ENCODE measurements around the gene TMEM30A. TPM values are rescaled to one million over a fixed set of nuclear protein-coding genes. Genes with fewer than 3 reads are reported as not detected.

TMEM30A gene
- total and polyA plus RNA-seq, 12 donors = 28.7 to 68.0 (median 51.0) TPM

DNA sequence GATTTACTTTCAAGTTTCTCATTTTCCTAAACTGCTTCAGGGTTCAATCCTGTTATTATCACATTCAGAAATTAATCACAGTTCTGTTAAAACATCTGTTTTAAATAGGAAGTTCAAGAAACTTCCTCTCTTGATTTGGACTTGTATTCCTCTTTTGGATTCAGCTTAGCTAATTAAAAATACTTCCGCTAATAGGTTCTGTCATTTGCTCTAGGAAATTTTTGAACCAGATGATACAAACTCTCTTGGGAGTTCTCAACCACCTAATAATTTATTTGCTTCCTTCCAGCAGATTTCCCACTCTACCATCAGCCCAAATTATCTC lies 15.9 kb upstream of the TMEM30A start:
- ATAC-seq = peak in 1 of 8 donors; percentile 25
- Histone ChIP-seq H3K27me3 (no peaks in the 10 kb centered on the region), H3K36me3 (peaks cover 0 to 23% (median 0%) of the 10 kb centered on the region in 9 donors), H3K4me3 (no peak overlapping the region), H3K27ac (peak overlapping the region in 2 of 10 donors; percentile 10 to 50), H3K9me3 (peaks cover 0 to 4% (median 0%) of the 10 kb centered on the region in 11 donors), H3K4me1 (peaks cover 0 to 26% (median 19%) of the 10 kb centered on the region in 9 donors)
- WGBS, 2 donors = 20 to 53% methylated on average over 1 of the region's 1 CpG
- TF ChIP-seq, protein P1, sequence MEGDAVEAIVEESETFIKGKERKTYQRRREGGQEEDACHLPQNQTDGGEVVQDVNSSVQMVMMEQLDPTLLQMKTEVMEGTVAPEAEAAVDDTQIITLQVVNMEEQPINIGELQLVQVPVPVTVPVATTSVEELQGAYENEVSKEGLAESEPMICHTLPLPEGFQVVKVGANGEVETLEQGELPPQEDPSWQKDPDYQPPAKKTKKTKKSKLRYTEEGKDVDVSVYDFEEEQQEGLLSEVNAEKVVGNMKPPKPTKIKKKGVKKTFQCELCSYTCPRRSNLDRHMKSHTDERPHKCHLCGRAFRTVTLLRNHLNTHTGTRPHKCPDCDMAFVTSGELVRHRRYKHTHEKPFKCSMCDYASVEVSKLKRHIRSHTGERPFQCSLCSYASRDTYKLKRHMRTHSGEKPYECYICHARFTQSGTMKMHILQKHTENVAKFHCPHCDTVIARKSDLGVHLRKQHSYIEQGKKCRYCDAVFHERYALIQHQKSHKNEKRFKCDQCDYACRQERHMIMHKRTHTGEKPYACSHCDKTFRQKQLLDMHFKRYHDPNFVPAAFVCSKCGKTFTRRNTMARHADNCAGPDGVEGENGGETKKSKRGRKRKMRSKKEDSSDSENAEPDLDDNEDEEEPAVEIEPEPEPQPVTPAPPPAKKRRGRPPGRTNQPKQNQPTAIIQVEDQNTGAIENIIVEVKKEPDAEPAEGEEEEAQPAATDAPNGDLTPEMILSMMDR (IDR thresholded peaks at IDR 0.05) = no peak
- no peak for DNase-seq
- intact Hi-C loops (cut with DNase I) = loop anchor here in 6 of 10 donors (5.0 to 10.0 kb wide), 5 partner anchors 47 to 227 kb away; no protein-coding TSS in a partner anchor

DNA sequence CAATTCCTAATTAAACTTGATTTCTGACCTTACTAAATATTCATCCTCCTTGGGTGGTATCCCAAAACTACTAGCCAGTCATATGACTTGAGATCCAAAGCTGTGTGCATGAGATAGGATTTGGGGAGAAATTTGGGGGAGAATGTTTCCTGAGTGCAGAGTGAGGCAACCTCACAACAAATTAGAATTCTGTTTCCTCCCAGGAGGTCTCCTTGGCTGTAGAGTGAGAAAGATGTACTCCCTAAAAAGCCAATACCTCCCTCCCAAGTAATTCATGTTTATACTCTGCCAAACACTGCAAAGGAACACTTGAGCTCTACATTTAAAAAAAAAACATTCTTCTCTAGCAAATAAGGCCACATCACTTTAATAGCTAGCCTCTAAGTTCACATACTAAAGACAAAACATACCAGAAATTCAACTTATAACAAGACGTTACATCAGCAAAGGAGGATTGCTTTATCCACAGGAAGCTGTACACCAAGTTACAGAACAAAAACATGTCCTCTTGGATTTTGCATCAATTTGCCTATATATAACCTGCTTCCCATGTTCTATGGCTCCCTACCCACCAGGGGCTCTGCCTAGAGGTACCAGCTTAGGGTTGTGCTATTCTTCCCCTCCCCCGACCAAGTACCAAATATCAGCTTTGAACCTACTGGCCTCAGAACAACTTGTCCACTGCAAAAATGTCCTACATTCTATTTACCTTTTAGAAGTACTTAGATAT lies 15.4 kb upstream of the TMEM30A start:
- ATAC-seq = peak in 2 of 8 donors; percentile 36 to 61
- DNase-seq = no peak
- peaks cover 0 to 4% (median 0%) of the 10 kb centered on the region in 11 donors for H3K9me3 ChIP-seq
- WGBS, 2 donors = 65 to 66% methylated on average over 2 of the region's 2 CpGs
- TF ChIP-seq, protein P1 (IDR thresholded peaks at IDR 0.05) = no peak
- intact Hi-C loops (cut with DNase I) = loop anchor here in 9 of 10 donors (5.0 to 10.0 kb wide), 6 partner anchors 47 to 227 kb away; no protein-coding TSS in a partner anchor
- peaks cover 0 to 26% (median 19%) of the 10 kb centered on the region in 9 donors for H3K4me1 ChIP-seq
- peak overlapping the region in 2 of 10 donors; percentile 18 to 50 for H3K27ac ChIP-seq
- H3K36me3 ChIP-seq = peaks cover 0 to 28% (median 0%) of the 10 kb centered on the region in 9 donors
- no peaks in the 10 kb centered on the region for H3K27me3 ChIP-seq
- H3K4me3 ChIP-seq = no peak overlapping the region

DNA sequence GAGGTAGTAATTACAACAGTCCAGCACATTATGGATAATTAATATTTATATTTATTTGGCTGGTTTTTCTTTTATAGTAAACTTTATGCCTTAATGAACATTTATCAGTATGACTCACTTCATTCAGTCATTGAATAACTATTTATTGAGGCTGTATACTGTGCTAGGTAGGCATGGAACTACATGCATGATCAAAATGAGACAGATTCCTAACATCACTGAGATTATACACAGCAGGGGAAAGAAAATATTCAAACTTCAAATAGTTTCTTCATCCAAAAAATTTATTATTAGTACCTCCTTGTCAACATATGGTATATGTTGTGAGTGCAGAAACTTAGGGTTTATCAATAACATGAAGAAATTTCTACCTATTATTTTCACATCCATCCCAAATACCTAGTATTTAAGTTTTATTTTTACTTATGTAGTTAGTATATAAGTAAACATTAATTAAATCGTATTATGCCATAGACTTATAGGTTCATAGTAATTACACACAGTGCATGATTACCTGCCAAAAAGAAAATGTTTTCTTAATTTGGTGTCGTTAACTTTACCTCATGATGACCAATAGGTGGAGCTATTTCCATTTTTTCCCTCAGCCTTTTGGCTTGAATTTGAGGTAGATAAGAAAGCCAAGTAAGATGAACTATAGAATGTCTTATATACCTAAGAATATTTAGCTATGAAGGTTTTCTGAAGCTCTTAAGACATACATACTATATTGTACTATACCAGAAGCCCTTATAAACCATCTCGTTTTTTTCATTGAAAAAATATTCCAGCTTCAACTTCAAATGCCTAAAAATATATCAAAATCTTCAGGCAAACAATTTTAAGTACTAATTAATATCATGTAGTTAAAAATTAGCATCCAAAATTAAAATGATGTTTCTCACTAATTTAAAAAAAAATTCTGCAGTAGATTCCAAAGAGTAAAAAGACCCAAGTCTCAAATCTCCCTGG lies 12.5 kb upstream of the TMEM30A start:
- ATAC-seq (peak in 7 of 8 donors; percentile 20 to 59 (median 39)), DNase-seq (no peak)
- WGBS, 2 donors = 19 to 21% methylated on average over 3 of the region's 3 CpGs
- H3K27me3 ChIP-seq = no peaks in the 10 kb centered on the region
- TF ChIP-seq, protein P1 (IDR thresholded peaks at IDR 0.05) = peak; percentile 60 to 86 (median 76)
- H3K27ac ChIP-seq = no peak overlapping the region
- peaks cover 0 to 31% (median 0%) of the 10 kb centered on the region in 9 donors for H3K36me3 ChIP-seq
- no peaks in the 10 kb centered on the region for H3K9me3 ChIP-seq
- no peak overlapping the region for H3K4me3 ChIP-seq
- peaks cover 0 to 32% (median 24%) of the 10 kb centered on the region in 9 donors for H3K4me1 ChIP-seq
- intact Hi-C loops (cut with DNase I) = loop anchor here in 7 of 10 donors (1.0 to 5.0 kb wide), 6 partner anchors 50 to 230 kb away; no protein-coding TSS in a partner anchor

DNA sequence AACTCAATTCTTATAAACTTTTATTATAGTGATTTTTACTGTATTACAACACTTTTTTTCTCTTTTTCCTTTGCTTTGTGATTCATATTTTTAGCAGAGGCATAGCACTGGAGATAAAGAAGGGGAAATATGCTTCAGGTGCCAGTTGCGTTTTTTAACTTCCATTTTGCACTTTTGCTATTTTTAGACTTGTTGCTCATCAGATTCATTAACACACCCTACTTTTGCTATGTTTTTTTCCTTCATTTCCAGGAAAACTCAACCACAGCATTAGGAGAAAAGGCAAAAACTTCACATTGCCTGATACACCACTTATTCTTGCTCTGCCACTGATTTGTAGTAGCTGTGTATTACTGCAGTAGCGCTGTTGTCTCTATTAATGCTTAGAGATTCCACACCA lies 8.0 kb upstream of the TMEM30A start:
- intact Hi-C loops (cut with DNase I) = no loop called here
- peaks cover 0 to 33% (median 17%) of the 10 kb centered on the region in 9 donors for H3K4me1 ChIP-seq
- H3K36me3 ChIP-seq = peaks cover 0 to 48% (median 0%) of the 10 kb centered on the region in 9 donors
- no peaks in the 10 kb centered on the region for H3K27me3 ChIP-seq
- H3K9me3 ChIP-seq = no peaks in the 10 kb centered on the region
- TF ChIP-seq, protein P1 (IDR thresholded peaks at IDR 0.05) = no peak
- ATAC-seq = no peak
- no peak overlapping the region for H3K4me3 ChIP-seq
- H3K27ac ChIP-seq = peak overlapping the region in 4 of 10 donors; percentile 1 to 36 (median 10)
- DNase-seq = no peak
- WGBS, 2 donors = 81 to 83% methylated on average over 2 of the region's 2 CpGs

All from heart right ventricle (tissue), 16 donors.